ENCODE data around the gene RTF2. TPM values are rescaled to one million over a fixed set of nuclear protein-coding genes. Genes with fewer than 3 reads are reported as not detected.

RTF2 gene
- total and polyA plus RNA-seq, 2 of the 13 experiments (the other 11 are each of a cell fraction or from before 2014, with no cell fraction given), result 81.8 to 142 TPM

DNA sequence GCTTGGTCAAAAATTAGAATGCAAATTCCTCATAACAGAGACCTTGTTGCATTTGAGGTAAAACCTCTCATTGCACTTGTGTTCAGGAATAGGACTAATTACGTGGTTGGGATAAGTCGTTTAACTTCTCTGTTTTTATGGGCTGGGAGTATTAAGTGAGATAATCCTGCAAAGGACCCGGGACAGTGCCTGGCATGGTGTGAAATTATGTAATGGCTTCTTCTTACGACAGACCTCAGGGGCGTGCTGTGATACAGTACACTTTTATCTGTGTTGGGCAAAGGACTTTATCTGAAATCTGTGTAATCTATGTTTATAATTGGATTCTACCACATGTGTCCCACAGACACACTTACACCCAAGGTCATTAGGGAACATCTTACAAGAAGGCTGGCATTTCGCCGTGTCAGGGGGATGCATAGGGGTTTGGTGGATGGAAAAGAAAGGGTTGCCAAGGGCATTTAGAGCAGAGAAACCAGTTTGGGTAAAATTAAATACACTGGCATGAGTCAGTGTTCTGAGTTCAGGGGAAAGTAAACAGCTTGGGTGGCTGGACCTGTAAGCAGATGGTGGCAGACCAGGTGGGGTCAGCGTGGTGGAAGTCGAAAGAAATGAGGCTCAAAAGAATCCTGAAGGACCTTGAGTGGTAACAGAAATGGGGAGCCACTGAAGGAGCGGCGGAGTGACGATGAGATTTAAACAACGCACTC, 17.2 kb upstream of the RTF2 start:
- 77% methylated on average over 13 of the region's 13 CpGs for WGBS (ENCODE audit: low lambda C conversion rate)
- DNase-seq (ENCODE audit: low spot score), result no peak
- Histone ChIP-seq H3K4me3 (replicated peaks in 1 of 3; ENCODE audit: insufficient read depth in 1 of 3, low read depth in 2 of 3, low read length in 3 of 3) (no peak overlapping the region), H3K9ac (ENCODE audit: insufficient read depth, low read depth, low read length) (no peak overlapping the region), H3K9me3 (ENCODE audit: low read length) (no peaks in the 10 kb centered on the region), H3K27ac (ENCODE audit: extremely low read length, insufficient read depth, low read length) (no peak overlapping the region), H3K36me3 (replicated peaks in 1 of 2; ENCODE audit: control insufficient read depth in 1 of 2, insufficient read depth in 2 of 2, low read length in 2 of 2) (no peaks in the 10 kb centered on the region), H3K27me3 (ENCODE audit: control insufficient read depth in 1 of 2, insufficient read depth in 2 of 2, low read length in 2 of 2) (no peaks in the 10 kb centered on the region), H3K4me2 (ENCODE audit: low read depth, low read length) (no peak overlapping the region), H3K4me1 (ENCODE audit: insufficient read depth, low read length) (no peaks in the 10 kb centered on the region), H2AFZ (ENCODE audit: low read length) (no peak overlapping the region), H4K20me1 (ENCODE audit: insufficient read depth, low read length) (no peaks in the 10 kb centered on the region), H3K79me2 (ENCODE audit: insufficient read depth, low read length) (no peaks in the 10 kb centered on the region)
- no peak for FAIRE-seq
- CTCF ChIA-PET (ENCODE audit: low intra/inter-chr PET ratio, low total read pairs), result no interaction called here
- TF ChIP-seq SIX4 (CRISPR knock-in tag; IDR thresholded peaks at IDR 0.05) (no peak), ZNF619 (CRISPR knock-in tag; IDR thresholded peaks at IDR 0.05) (no peak), TRIM24 (CRISPR knock-in tag; IDR thresholded peaks at IDR 0.05) (no peak), ZSCAN25 (CRISPR knock-in tag; IDR thresholded peaks at IDR 0.05) (no peak), ZNF441 (CRISPR knock-in tag; IDR thresholded peaks at IDR 0.05; ENCODE audit: borderline replicate concordance) (no peak), RAD51 (IDR thresholded peaks at IDR 0.05; ENCODE audit: borderline replicate concordance) (no peak)
- BruUV-seq (replicated peaks), result no TSS peak
- in situ Hi-C loops (cut with HindIII; ENCODE audit: extremely low pct_ligation_motif_present, low pct_unique_long_range_greater_than_20kb), result no loop called here
- POLR2A ChIA-PET, result no interaction called here
- intact Hi-C loops (cut with micrococcal nuclease; ENCODE audit: unreplicated experiment), result no loop called here
- ATAC-seq, result no peak

DNA sequence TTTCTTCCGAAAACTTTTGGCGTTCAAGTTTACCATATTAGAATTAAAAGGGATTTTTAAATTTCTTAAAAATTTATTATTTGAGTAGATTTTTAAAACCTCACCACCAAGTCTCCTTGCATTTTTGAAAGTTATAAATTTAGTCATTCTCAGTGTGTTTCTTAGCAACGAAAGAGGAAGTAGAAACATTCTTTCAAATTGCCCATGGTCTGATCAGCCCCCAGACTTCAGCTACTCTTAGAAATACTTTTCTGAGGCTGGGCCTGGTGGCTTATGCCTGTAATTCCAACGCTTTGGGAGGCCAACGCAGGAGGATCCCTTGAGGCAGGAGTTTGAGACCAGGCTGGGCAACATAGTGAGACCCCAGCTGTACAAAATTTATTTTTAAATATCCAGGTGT, 15.1 kb upstream of the RTF2 start:
- no peaks in the 10 kb centered on the region for H3K36me3 ChIP-seq (replicated peaks in 1 of 2; ENCODE audit: control insufficient read depth in 1 of 2, insufficient read depth in 2 of 2, low read length in 2 of 2)
- intact Hi-C loops (cut with micrococcal nuclease; ENCODE audit: unreplicated experiment), result no loop called here
- ChIA-PET POLR2A (no interaction called here), CTCF (ENCODE audit: low intra/inter-chr PET ratio, low total read pairs) (no interaction called here)
- H3K27me3 ChIP-seq (ENCODE audit: control insufficient read depth in 1 of 2, insufficient read depth in 2 of 2, low read length in 2 of 2), result no peaks in the 10 kb centered on the region
- WGBS (ENCODE audit: low lambda C conversion rate), result 59% methylated on average over 5 of the region's 5 CpGs
- no peak overlapping the region for H3K4me3 ChIP-seq (replicated peaks in 1 of 3; ENCODE audit: insufficient read depth in 1 of 3, low read depth in 2 of 3, low read length in 3 of 3)
- no TSS peak for BruUV-seq (replicated peaks)
- no peaks in the 10 kb centered on the region for H3K9me3 ChIP-seq (ENCODE audit: low read length)
- H3K4me2 ChIP-seq (ENCODE audit: low read depth, low read length), result no peak overlapping the region
- no peak for TF ChIP-seq KDM5B (CRISPR knock-in tag; IDR thresholded peaks at IDR 0.05; ENCODE audit: borderline replicate concordance)
- no peak for TF ChIP-seq KDM6A (CRISPR knock-in tag; IDR thresholded peaks at IDR 0.05; ENCODE audit: low read depth)
- no peaks in the 10 kb centered on the region for H3K79me2 ChIP-seq (ENCODE audit: insufficient read depth, low read length)
- no peak overlapping the region for H2AFZ ChIP-seq (ENCODE audit: low read length)
- in situ Hi-C loops (cut with HindIII; ENCODE audit: extremely low pct_ligation_motif_present, low pct_unique_long_range_greater_than_20kb), result no loop called here
- no peak for FAIRE-seq
- H3K27ac ChIP-seq (ENCODE audit: extremely low read length, insufficient read depth, low read length), result no peak overlapping the region
- no peaks in the 10 kb centered on the region for H3K4me1 ChIP-seq (ENCODE audit: insufficient read depth, low read length)
- no peak for DNase-seq (ENCODE audit: low spot score)
- H3K9ac ChIP-seq (ENCODE audit: insufficient read depth, low read depth, low read length), result no peak overlapping the region
- no peak for ATAC-seq
- H4K20me1 ChIP-seq (ENCODE audit: insufficient read depth, low read length), result no peaks in the 10 kb centered on the region
